HepG2 (cell line): Measurements from ENCODE around the gene TTLL6. TPM values are rescaled to one million over a fixed set of nuclear protein-coding genes. Genes with fewer than 3 reads are reported as not detected.
A peak's percentile ranks its signal among the peaks of the same experiment; 100 is the strongest.

Experiments
- ATF7 ChIP-seq, 2 experiments: fragments of 450-650 bp in 1 of 2; sonication (generic) in 1 of 2; formaldehyde crosslinking in 1 of 2; IDR thresholded peaks; 2 replicates each; pipeline versions ENCODE4 v1.4.0 to v1.6.1; 2016 to 2020; ENCODE audit warnings: antibody characterized with exemption in 1 of 2, mild to moderate bottlenecking in 1 of 2, missing genetic modification reagents in 1 of 2
- DMAP1 ChIP-seq: IDR thresholded peaks from 2 replicates; pipeline ENCODE4 v1.6.1; 2016
- FOXA1 ChIP-seq, 2 experiments: fragments of 450-650 bp in 1 of 2; sonication (generic) in 1 of 2; formaldehyde crosslinking in 1 of 2; IDR thresholded peaks; 2 replicates each; pipeline versions ENCODE4 v1.4.0 to v1.6.1; 2016 to 2020; ENCODE audit warnings: missing genetic modification reagents in 1 of 2
- HNF4G ChIP-seq, 2 experiments: sonication (generic) in 1 of 2; formaldehyde crosslinking in 1 of 2; IDR thresholded peaks; 2 replicates each; pipeline versions ENCODE4 v1.4.0 to v1.6.1; 2011 to 2020; ENCODE audit warnings: borderline replicate concordance in 2 of 2, low read depth in 2 of 2, mild to moderate bottlenecking in 2 of 2, low read length in 1 of 2, missing genetic modification reagents in 1 of 2, moderate library complexity in 1 of 2
- KDM4B ChIP-seq: sonication (generic); formaldehyde crosslinking; IDR thresholded peaks from 2 replicates; pipeline ENCODE4 v1.4.0; 2020; ENCODE audit warnings: missing genetic modification reagents
- MAFF ChIP-seq: IDR thresholded peaks from 2 replicates; pipeline ENCODE4 v1.6.1; 2011; ENCODE audit warnings: low read depth, low read length, improper control_type of control experiment
- MYC ChIP-seq: sonication (generic); formaldehyde crosslinking; IDR thresholded peaks from 2 replicates; pipeline ENCODE4 v1.9.0; 2021; ENCODE audit warnings: missing genetic modification reagents, borderline replicate concordance
- PAF1 ChIP-seq: IDR thresholded peaks from 2 replicates; pipeline ENCODE4 v1.6.1; 2016; ENCODE audit warnings: missing genetic modification reagents, missing compliant biosample characterization
- SMARCC2 ChIP-seq: fragments of 450-650 bp; IDR thresholded peaks from 2 replicates; pipeline ENCODE4 v1.6.1; 2017; ENCODE audit warnings: antibody characterized with exemption, mild to moderate bottlenecking
- SOX5 ChIP-seq: IDR thresholded peaks from 2 replicates; pipeline ENCODE4 v1.6.1; 2016; ENCODE audit warnings: borderline replicate concordance
- TIGD3 ChIP-seq: sonication (generic); formaldehyde crosslinking; IDR thresholded peaks from 2 replicates; pipeline ENCODE4 v1.5.1; 2020; ENCODE audit warnings: mild to moderate bottlenecking, missing genetic modification reagents, borderline replicate concordance
- TRIM24 ChIP-seq: sonication (generic); formaldehyde crosslinking; IDR thresholded peaks from 2 replicates; pipeline ENCODE4 v1.8.0; 2022; ENCODE audit warnings: mild to moderate bottlenecking, missing genetic modification reagents
- ZBTB2 ChIP-seq: sonication (generic); formaldehyde crosslinking; IDR thresholded peaks from 2 replicates; pipeline ENCODE4 v1.8.0; 2022; ENCODE audit warnings: low read depth, missing genetic modification reagents
- ZNF18 ChIP-seq: sonication (generic); formaldehyde crosslinking; IDR thresholded peaks from 2 replicates; pipeline ENCODE4 v1.8.0; 2022; ENCODE audit warnings: mild to moderate bottlenecking, missing genetic modification reagents; ENCODE audit not compliant: insufficient replicate concordance
- ZNF569 ChIP-seq: sonication (generic); formaldehyde crosslinking; IDR thresholded peaks from 2 replicates; pipeline ENCODE4 v1.5.0; 2020; ENCODE audit warnings: mild to moderate bottlenecking, missing genetic modification reagents, moderate library complexity, borderline replicate concordance
- ZNF572 ChIP-seq: sonication (generic); formaldehyde crosslinking; IDR thresholded peaks from 2 replicates; pipeline ENCODE4 v1.5.1; 2020; ENCODE audit warnings: mild to moderate bottlenecking, missing genetic modification reagents
- polyA plus RNA-seq, 8 experiments: library from polyadenylated mRNA; depleted of rRNA in 3 of 8; stranded (reverse) in 7 of 8; unstranded in 1 of 8; fragments of >200 nt; fragmentation: Illumina TruSeq in 4 of 8; extraction: Trizol in 4 of 8; gene quantifications; 2 replicates each; pipeline versions ENCODE4 v1.2.1 to v1.2.3, GENCODE V29; 2011 to 2016; ENCODE audit warnings: low read depth in 4 of 8, missing spikeins in 1 of 8, mixed read lengths in 1 of 8; ENCODE audit not compliant: insufficient read depth in 1 of 8
- total RNA-seq, 5 experiments: library from RNA; depleted of rRNA; stranded (reverse); fragments of >200 nt; fragmentation: Illumina TruSeq; extraction: Trizol; gene quantifications; 2 replicates each; pipeline ENCODE4 v1.2.3, GENCODE V29; 2016; ENCODE audit warnings: low read depth in 1 of 5

TTLL6 gene
- total and polyA plus RNA-seq, 2 of the 13 experiments (the other 11 are each of a cell fraction or from before 2014, with no cell fraction given) = 0.04 to 0.08 TPM

- TF ChIP-seq PAF1 (CRISPR knock-in tag) (no peak), DMAP1 (peak; percentile 52; the same call in 1 of the 2 replicates), MYC (CRISPR knock-in tag) (peak; percentile 21; the same call in 1 of the 2 replicates), KDM4B (CRISPR knock-in tag) (peak; percentile 55; the same call in 1 of the 2 replicates), ZNF18 (CRISPR knock-in tag) (peak; percentile 39), ZNF569 (CRISPR knock-in tag) (no peak), HNF4G (IDR thresholded peaks at IDR 0.05; ENCODE audit: borderline replicate concordance, low read depth, low read length) (peak; percentile 42; the same call in 1 of the 2 replicates), HNF4G (CRISPR knock-in tag; IDR thresholded peaks at IDR 0.05; ENCODE audit: borderline replicate concordance, low read depth) (no peak), ZBTB2 (0 out of 2 replicates have a peak, but pooled peaks have one; percentile 18), MAFF (0 out of 2 replicates have a peak, but pooled peaks have one; percentile 15), FOXA1 (IDR thresholded peaks at IDR 0.05) (no peak), FOXA1 (CRISPR knock-in tag; IDR thresholded peaks at IDR 0.05) (peak; percentile 60), TIGD3 (no peak), SMARCC2 (0 out of 2 replicates have a peak, but pooled peaks have one; percentile 37), ZNF572 (CRISPR knock-in tag) (no peak), SOX5 (CRISPR knock-in tag) (peak; percentile 72; the same call in 1 of the 2 replicates), ATF7 (IDR thresholded peaks at IDR 0.05) (no peak), ATF7 (CRISPR knock-in tag; IDR thresholded peaks at IDR 0.05) (no peak), TRIM24 (CRISPR knock-in tag) (no peak)
Measured at GRCh38 chr17:48795444-48796162, 21.4 kb downstream of the TTLL6 start (continued).
